ENCODE measurements around the gene SLC3A2. TPM values are rescaled to one million over a fixed set of nuclear protein-coding genes. Genes with fewer than 3 reads are reported as not detected.

The SLC3A2 gene
- total RNA-seq, 1 donor from 2014 or later = 32.9 TPM

- ATAC-seq (ENCODE audit: poor library complexity) = no peak
- DNase-seq = peak; percentile 56
- intact Hi-C loops (cut with DNase I) = no loop called here
Observed at GRCh38 chr11:62896049-62896448, 15.4 kb downstream of the SLC3A2 start.

GRCh38 chr11:62897311-62897710, 16.6 kb downstream of the SLC3A2 start:
- intact Hi-C loops (cut with DNase I) = no loop called here
- no peak for DNase-seq
- ATAC-seq (ENCODE audit: poor library complexity) = no peak

- intact Hi-C loops (cut with DNase I) = no loop called here
- DNase-seq (no peak), ATAC-seq (ENCODE audit: poor library complexity) (no peak)
Observed at GRCh38 chr11:62898027-62898426, 17.3 kb downstream of the SLC3A2 start.

- no peak for ATAC-seq (ENCODE audit: poor library complexity)
Observed at GRCh38 chr11:62902932-62903331, 22.2 kb downstream of the SLC3A2 start.

GRCh38 chr11:62905296-62905695, 24.6 kb downstream of the SLC3A2 start:
- peak; percentile 50 for ATAC-seq (ENCODE audit: poor library complexity)
- DNase-seq = no peak
- intact Hi-C loops (cut with DNase I) = loop anchor here (1.0 to 10.0 kb wide), 2 partner anchors 70 to 119 kb away; no protein-coding TSS in a partner anchor

More at GRCh38 chr11:62902932-62903331, 22.2 kb downstream of the SLC3A2 start:
- no peak for DNase-seq
- intact Hi-C loops (cut with DNase I) = loop anchor here (10.0 kb wide), 1 partner anchor 72 kb away; no protein-coding TSS in a partner anchor

GRCh38 chr11:62905927-62906531, 25.3 kb downstream of the SLC3A2 start:
- DNase-seq (peak; percentile 81), ATAC-seq (ENCODE audit: poor library complexity) (peak; percentile 91)
- intact Hi-C loops (cut with DNase I) = loop anchor here (1.0 to 10.0 kb wide), 2 partner anchors 69 to 118 kb away; no protein-coding TSS in a partner anchor

- ATAC-seq (ENCODE audit: poor library complexity) (no peak), DNase-seq (no peak)
- intact Hi-C loops (cut with DNase I) = loop anchor here (10.0 kb wide), 1 partner anchor 66 kb away; no protein-coding TSS in a partner anchor
Observed at GRCh38 chr11:62908468-62909072, 27.9 kb downstream of the SLC3A2 start.

- DNase-seq (peak; percentile 76), ATAC-seq (ENCODE audit: poor library complexity) (peak; percentile 49)
- intact Hi-C loops (cut with DNase I) = loop anchor here (10.0 kb wide), 1 partner anchor 66 kb away; no protein-coding TSS in a partner anchor
Observed at GRCh38 chr11:62909107-62909894, 28.6 kb downstream of the SLC3A2 start.

- ATAC-seq (ENCODE audit: poor library complexity) = no peak
- intact Hi-C loops (cut with DNase I) = no loop called here
Observed at GRCh38 chr11:62910141-62910882, 29.6 kb downstream of the SLC3A2 start.

GRCh38 chr11:62911137-62912130, 30.7 kb downstream of the SLC3A2 start:
- intact Hi-C loops (cut with DNase I) = no loop called here
- no peak for ATAC-seq (ENCODE audit: poor library complexity)
- no peak for DNase-seq

More at GRCh38 chr11:62910141-62910882, 29.6 kb downstream of the SLC3A2 start:
- DNase-seq = no peak

- ATAC-seq (ENCODE audit: poor library complexity) = no peak
- intact Hi-C loops (cut with DNase I) = no loop called here
- no peak for DNase-seq
Observed at GRCh38 chr11:62912268-62912667, 31.6 kb downstream of the SLC3A2 start.

- intact Hi-C loops (cut with DNase I) = no loop called here
- ATAC-seq (ENCODE audit: poor library complexity) (no peak), DNase-seq (no peak)
Observed at GRCh38 chr11:62914416-62914815, 33.7 kb downstream of the SLC3A2 start.

GRCh38 chr11:62917906-62918502, 37.3 kb downstream of the SLC3A2 start:
- no peak for DNase-seq
- ATAC-seq (ENCODE audit: poor library complexity) = no peak
- intact Hi-C loops (cut with DNase I) = no loop called here

- DNase-seq (no peak), ATAC-seq (ENCODE audit: poor library complexity) (no peak)
- intact Hi-C loops (cut with DNase I) = no loop called here
Observed at GRCh38 chr11:62918531-62918930, 37.8 kb downstream of the SLC3A2 start.

GRCh38 chr11:62919476-62919875, 38.8 kb downstream of the SLC3A2 start:
- intact Hi-C loops (cut with DNase I) = no loop called here
- DNase-seq (no peak), ATAC-seq (ENCODE audit: poor library complexity) (no peak)

- no peak for ATAC-seq (ENCODE audit: poor library complexity)
- no peak for DNase-seq
- intact Hi-C loops (cut with DNase I) = no loop called here
Observed at GRCh38 chr11:62919898-62920640, 39.4 kb downstream of the SLC3A2 start.

GRCh38 chr11:62921201-62921572, 40.5 kb downstream of the SLC3A2 start, which contains the start of gene CHRM1:
Gene CHRM1 (minus strand): TSS chr11:62921363. CDS start chr11:62911100, 10,263 bp downstream.
- intact Hi-C loops (cut with DNase I) = no loop called here
- DNase-seq = no peak
- ATAC-seq (ENCODE audit: poor library complexity) = no peak

All from Right ventricle myocardium superior (tissue), 1 donor.